Measurements from ENCODE around the gene FOXP1.

The FOXP1 gene

DNA sequence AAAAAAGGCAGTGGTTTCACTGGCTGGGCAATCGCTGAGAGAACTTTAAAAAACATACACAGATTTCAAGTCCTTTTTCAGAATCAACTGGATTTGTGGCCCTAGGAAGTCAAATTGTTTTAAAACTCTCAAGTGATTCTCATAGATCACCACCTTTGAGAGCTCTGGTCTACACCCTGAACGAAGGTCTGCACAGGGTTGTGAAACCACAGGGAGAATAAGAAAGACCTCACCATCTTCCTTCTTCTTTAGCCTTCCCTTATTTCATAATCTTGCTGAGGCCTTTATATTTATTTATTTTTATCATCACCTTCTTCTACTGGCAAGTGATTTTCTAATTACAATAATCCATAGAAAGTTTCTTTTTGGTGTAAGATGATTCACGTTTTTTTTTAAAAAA is 58.1 kb downstream of the FOXP1 start:
- FAIRE-seq: no peak

DNA sequence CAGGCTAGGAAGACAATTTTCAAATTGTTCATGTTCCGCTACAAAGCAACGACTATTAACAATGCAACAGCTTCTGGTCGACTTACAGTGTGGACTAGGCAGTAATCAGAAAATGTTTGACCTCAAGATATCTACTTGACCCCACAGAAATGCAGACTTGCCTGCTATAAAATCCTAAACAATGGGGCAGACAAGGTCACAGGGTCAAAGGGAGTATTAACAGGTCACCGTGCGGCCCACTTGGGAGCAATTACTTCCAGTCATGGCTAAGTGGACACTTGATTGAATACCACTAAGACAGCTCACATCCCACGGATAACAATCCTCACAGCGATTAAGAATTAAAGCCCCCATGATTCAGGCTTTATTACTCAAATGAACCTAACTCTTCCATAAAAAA is 58.9 kb downstream of the FOXP1 start:
- no peak for FAIRE-seq

- FAIRE-seq: no peak
Measured at GRCh38 chr3:71523628-71524027, 59.9 kb downstream of the FOXP1 start.

- FAIRE-seq: no peak
Measured at GRCh38 chr3:71521940-71522876, 61.3 kb downstream of the FOXP1 start.

DNA sequence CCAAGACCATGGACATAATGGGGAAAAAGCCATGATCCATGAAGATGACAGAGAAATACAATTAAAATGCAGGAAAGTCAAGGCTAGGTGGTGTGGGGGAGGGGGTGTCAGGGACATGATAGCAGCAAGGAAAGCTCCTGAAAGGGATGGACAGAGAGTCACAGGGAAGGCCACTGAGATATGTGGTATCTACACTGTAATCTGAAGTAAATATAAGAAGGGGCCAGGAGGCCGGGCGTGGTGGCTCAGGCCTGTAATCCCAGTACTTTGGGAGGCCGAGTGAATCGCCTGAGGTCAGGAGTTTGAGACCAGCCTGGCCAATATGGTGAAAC is 62.5 kb downstream of the FOXP1 start:
- FAIRE-seq: no peak

DNA sequence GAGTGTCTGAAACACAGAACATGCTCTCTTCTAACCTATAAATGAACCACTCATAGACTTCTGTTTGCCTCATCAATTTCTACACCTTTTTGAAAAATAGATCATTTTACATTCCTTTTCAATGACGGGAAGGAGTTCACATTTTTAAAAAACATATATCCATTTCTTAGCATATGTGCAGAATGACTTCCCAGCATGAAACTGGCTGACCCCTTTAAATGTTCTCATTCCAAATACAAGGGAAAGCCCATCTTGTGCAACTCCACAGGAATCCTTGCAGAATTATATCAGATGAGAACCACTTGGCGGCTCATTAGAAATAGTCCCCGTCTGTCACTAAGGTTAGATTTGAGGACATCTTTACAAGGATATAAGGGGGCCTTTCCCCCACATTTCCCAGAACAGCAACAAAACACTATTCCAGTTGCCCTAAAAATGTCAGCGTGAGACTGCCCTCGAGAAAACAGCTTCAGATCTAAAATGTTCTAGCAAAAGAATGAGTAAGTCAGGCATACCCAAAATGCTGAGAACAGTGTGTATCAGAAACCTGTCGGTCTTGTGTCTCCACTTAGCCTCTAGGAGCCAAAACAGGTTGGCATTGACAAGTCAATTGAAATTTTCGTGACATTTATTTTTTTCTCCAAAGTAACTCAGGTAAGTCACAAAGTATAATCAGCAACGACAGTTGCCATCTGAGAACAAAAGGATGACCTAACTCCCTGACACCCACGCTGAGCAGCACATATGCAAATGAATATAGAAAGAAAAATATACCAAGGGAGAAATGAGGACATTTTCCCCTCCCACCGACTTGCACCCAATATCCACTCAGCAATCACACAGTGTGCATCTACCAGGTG is 63.1 kb downstream of the FOXP1 start:
- FAIRE-seq: no peak

DNA sequence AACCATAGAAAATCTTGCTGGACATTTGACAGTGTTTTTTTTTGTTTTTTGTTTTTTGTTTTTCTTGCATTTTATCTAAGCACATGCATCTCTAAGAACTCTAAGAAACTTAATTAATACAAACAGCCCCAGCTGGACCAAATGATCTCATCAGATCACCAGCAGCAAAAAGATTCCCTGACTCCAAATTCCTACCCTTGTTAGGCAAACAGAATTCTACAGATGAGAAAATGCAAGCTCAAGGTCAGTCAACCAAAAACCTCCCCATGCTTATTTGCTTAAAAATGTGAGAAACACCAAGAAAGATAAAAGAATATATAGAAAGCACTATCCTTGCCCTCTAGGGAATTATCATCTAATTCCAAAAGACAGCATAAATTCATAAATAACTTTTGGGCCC is 65.4 kb downstream of the FOXP1 start:
- FAIRE-seq: no peak

DNA sequence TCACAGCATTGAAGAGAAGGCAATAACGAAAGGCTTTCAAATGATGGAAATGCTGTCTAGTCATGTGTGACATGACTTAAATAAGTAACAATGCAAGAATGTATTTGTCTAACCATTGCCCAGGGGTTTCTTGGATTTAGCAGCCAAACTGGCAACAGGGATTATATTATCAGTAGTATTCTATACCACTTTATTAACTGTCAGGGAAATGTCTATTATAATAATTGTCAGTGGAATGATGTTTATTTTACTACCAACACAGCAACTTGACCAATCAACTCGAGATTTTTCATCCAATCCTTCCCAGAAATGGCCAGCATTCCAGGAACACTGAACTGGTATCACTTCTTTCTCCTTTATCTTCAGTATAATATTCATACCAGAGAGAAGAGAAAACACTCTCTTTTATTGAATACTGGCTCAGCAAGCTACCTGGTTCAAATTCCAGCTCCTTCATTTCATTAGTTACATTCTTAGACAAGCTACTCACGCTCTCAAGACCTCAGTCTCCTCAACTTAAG is 66.2 kb downstream of the FOXP1 start:
- FAIRE-seq: no peak

DNA sequence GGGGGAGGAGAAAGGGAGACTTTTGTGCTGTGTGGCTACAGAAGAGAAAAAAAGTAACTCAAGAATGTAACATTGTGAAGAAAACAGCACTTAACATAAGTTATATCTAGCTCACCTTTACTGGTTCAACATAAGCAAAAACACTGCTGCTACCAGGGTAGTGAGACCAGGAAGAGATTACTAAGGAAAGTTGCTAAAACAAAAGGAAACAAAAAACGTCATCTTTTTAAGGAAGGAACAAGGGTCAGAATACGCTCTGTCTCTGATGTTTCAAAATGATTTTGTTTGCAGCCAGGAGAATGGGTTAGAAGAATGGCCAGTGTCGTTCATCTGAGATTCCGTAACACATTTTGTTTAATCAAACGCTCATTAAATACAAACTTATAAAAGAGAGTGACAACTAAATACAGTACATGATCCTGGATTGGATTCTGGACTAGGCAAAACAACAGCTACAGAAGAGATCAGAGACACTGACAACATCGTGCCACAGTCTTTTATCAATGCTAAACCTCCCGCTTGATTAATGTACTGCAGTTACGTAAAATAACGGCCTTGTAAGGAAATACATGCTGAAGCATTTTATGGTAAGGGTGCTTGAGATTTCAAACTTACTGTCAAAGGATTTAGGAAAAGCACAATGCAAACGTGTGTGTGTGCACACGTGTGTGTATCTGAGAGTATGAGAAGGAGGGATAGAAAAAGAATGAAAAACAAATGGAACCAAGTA is 67.7 kb downstream of the FOXP1 start:
- no peak for FAIRE-seq

GRCh38 chr3:71514621-71515020 is 68.9 kb downstream of the FOXP1 start:
- no peak for FAIRE-seq

GRCh38 chr3:71513515-71513914 is 70.0 kb downstream of the FOXP1 start:
- FAIRE-seq: no peak

DNA sequence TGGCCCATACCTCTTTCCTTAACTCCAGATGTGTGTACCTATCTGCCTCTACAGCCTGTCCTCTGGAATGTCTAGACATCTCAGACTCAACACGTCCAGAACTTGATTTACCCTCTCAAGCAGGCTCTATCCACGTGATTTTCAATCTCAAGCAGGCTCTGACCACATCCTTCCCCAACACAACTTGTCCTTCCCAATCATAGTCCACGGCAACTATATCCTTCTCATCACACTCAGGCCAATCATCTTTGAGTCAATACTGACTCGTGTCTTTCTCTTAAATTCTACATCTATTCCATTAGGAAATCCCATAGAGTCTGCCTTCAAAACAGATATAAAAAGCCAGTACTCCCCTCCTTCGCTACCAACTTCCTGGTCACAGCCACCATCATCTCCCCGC is 70.4 kb downstream of the FOXP1 start:
- FAIRE-seq: no peak

GRCh38 chr3:71512544-71512943 is 71.0 kb downstream of the FOXP1 start:
- FAIRE-seq: no peak

DNA sequence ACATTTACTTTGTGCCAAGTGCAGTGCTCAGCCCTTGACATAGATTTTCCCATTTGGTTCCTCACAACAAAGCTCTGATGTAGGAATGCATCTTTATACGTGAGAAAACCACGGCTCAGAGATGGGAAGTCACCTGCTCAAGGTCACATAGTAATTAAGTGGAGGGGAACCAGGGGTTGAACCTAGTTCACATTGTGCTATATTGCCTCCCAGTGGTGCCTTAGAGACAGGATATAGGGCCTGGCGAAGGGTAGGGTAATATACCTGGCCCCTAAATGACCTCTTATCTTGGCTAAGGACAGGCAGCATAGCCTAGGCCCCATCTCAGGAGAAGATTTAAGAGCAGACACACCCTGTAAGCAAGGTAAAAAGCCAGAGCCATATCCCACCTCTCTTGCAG is 71.5 kb downstream of the FOXP1 start:
- no peak for FAIRE-seq

- no peak for FAIRE-seq
Measured at GRCh38 chr3:71511446-71511845, 72.1 kb downstream of the FOXP1 start.

GRCh38 chr3:71511037-71511436 is 72.5 kb downstream of the FOXP1 start:
- no peak for FAIRE-seq

- no peak for FAIRE-seq
Measured at GRCh38 chr3:71510510-71510909, 73.0 kb downstream of the FOXP1 start.

- FAIRE-seq: no peak
Measured at GRCh38 chr3:71509066-71509465, 74.5 kb downstream of the FOXP1 start.

DNA sequence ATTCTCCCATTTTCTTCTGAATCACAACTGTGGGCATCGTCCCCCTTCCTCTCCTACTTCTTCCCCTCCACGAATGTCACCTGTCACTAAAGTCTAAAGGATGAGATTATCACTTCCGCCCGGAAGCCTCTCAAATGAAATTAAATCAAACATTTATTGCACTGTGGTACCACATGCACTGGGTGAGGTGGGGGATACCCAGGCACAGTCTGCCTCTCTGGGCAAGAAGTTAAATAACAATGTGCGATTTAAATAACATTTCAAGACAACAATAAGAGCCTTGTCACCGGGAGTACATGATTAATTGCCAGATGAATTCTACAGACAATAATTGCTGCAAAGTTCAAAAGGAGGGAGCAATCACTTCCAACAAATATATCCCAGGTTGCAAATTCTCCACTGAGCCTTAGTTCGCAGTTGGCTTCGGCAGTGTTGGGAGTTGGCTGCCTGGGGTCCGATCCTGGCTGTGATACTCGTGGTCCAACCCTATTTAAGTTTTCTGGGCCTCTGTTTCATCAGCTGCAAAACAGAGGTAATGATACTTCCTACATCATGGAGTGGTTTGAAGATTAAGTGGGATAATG is 77.7 kb downstream of the FOXP1 start:
- FAIRE-seq: no peak

DNA sequence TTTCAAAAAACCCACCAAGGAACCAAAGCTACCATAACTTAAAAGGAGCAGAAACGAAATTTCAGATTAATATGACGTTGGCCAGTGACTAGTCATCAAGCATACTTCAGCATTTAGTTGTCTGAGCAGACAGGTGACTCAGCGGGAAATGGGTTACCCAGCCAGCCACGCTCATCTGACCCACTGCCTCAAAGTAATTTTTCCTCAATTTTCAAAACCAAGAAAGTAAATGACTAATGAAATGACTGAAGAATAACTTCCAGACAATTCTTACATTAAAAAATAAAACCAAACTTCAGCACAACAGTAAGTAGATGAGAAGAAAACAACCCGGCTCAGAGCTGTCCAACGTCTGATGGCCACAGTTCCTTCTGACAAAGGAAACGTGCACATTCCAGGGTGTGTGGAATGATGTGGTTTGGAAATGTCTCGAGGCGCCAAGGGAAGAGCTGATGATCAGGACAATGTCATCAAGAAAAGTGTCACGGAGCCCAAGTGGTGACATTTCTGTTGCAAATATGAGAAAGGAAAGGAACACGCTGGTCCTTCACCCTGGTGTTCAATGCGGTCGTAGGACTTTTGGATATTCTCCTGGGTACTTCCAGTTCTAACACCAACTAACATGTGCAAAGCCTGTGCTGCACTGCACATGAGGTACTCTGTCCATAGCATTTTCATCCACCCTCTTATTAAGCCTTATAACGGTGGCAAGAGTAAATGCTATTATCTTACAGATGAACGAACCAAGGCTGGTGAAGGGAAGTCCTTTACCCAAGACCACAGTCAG is 79.1 kb downstream of the FOXP1 start:
- no peak for FAIRE-seq

DNA sequence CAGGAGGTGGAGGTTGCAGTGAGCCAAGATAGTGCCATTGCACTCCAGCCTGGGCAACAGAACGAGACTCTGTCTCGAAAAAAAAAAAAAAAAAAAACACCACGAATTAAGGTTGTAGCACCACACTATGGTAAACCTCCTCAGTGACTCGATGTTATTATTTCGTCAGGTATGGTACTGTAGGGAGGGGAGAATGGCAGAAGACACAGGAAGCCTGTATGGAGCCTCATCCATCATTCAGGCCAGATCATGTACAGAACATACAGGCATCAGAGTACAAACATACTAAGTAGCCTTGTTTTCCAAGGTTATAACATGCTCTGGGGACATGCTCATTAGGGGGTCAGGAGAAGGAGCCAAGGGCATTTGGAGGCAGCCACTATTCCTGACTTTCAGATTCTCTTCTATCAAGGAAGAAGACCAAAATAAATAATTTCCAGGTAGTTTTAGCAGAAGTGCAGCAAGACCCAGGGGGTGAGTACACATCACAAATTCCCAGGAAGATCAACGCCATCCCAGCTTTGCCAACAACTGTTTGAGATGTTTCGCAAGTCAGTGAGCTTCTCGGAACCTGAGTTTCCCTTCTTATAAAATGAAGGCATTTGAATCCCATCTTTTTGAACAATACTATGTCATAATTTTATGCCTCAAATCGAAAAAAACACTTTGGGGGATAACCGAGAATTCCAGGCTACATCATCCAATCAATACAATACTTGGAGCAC is 79.8 kb downstream of the FOXP1 start:
- no peak for FAIRE-seq
